SU-DHL-6 (cell line): ENCODE data around the gene PREX1.

ENCODE experiments used
- CTCF ChIP-seq: fragments of 200-600 bp; sonication (generic); IDR thresholded peaks from one replicate; pipeline ENCODE4 v1.5.1; 2017; ENCODE audit warnings: antibody characterized with exemption, mild to moderate bottlenecking, low read length, moderate library complexity; ENCODE audit not compliant: insufficient read depth, poor library complexity, severe bottlenecking
- EZH2phosphoT487 ChIP-seq: fragments of 200-600 bp; sonication (generic), shearing (Covaris generic); conservative IDR thresholded peaks from 2 replicates; pipeline ENCODE4 v1.6.1; 2018; ENCODE audit warnings: mild to moderate bottlenecking, antibody characterized with exemption, low read length, moderate library complexity, mixed read lengths

GRCh38 chr20:48582673-48582985 is 245.2 kb downstream of the PREX1 start:
- TF ChIP-seq CTCF (no peak), EZH2phosphoT487 (no peak)
